Activated T-helper 1 cell treated with anti-CD3 and anti-CD28 coated beads, Interleukin-12 subunit alpha, Interleukin-12 subunit beta, Interleukin-2, Interleukin-4 antibody, amounts not matched to agents 30 ng/mL and 10 ng/mL and 1 ng/mL, durations not matched to agents 14 hours and 24 hours and 36 hours (primary cell): Measurements from ENCODE around the gene SDR42E2. TPM values are rescaled to one million over a fixed set of nuclear protein-coding genes. Genes with fewer than 3 reads are reported as not detected.
"Not testable (repeated sequence)": the region's sequence is repeated elsewhere in the genome, so short reads cannot be mapped to it uniquely, and the experiment has no call there.

Source experiments
- DNase-seq: peaks from one replicate; pipeline ENCODE4 v3.0.0; 2021; ENCODE audit warnings: low spot score
- H3K27ac Mint-ChIP-seq: one replicate; pipeline ENCODE4 v1.8.0; 2021; ENCODE audit warnings: mild to moderate bottlenecking, mixed read lengths
- H3K27me3 Mint-ChIP-seq: one replicate; pipeline ENCODE4 v1.8.0; 2022; ENCODE audit warnings: mild to moderate bottlenecking, moderate library complexity, mixed read lengths; ENCODE audit not compliant: insufficient read depth
- H3K36me3 Mint-ChIP-seq: one replicate; pipeline ENCODE4 v1.8.0; 2021; ENCODE audit warnings: low read depth, mixed read lengths
- H3K4me1 Mint-ChIP-seq: one replicate; pipeline ENCODE4 v1.8.0; 2021; ENCODE audit warnings: low read depth, mixed read lengths
- H3K4me3 Mint-ChIP-seq: one replicate; pipeline ENCODE4 v1.8.0; 2021; ENCODE audit warnings: mild to moderate bottlenecking, moderate library complexity, mixed read lengths
- H3K9me3 Mint-ChIP-seq: one replicate; pipeline ENCODE4 v1.8.0; 2021; ENCODE audit warnings: mixed read lengths
- intact Hi-C: fragments of 100-400 bp; cut with micrococcal nuclease; formaldehyde crosslinking; loops from one replicate; pipeline ENCODE4 v1.15.1; 2024
- total RNA-seq: library from RNA; stranded (reverse); gene quantifications from 2 replicates; pipeline ENCODE4 v1.2.3, GENCODE V29; 2022

Gene SDR42E2
- total RNA-seq, 1 donor from 2014 or later, result not detected

GRCh38 chr16:22213801-22214200 is 51.5 kb downstream of the SDR42E2 start:
- no peak overlapping the region for H3K4me3 Mint-ChIP-seq
- intact Hi-C loops, result no loop called here
- no peaks in the 10 kb centered on the region for H3K9me3 Mint-ChIP-seq
- no peak for DNase-seq
- H3K27me3 Mint-ChIP-seq, result no peaks in the 10 kb centered on the region
- H3K36me3 Mint-ChIP-seq, result peaks cover 32% of the 10 kb centered on the region
- H3K27ac Mint-ChIP-seq, result no peak overlapping the region
- peaks cover 37% of the 10 kb centered on the region for H3K4me1 Mint-ChIP-seq

- Mint-ChIP-seq H3K4me3 (no peak overlapping the region), H3K27ac (no peak overlapping the region), H3K4me1 (peaks cover 34% of the 10 kb centered on the region), H3K36me3 (peaks cover 30% of the 10 kb centered on the region), H3K27me3 (no peaks in the 10 kb centered on the region), H3K9me3 (no peaks in the 10 kb centered on the region)
- DNase-seq, result no peak
- intact Hi-C loops, result no loop called here
These were observed 52.1 kb downstream of the SDR42E2 start for GRCh38 chr16:22214402-22214801.

- no peaks in the 10 kb centered on the region for H3K9me3 Mint-ChIP-seq
- intact Hi-C loops, result no loop called here
- no peak overlapping the region for H3K27ac Mint-ChIP-seq
- no peaks in the 10 kb centered on the region for H3K27me3 Mint-ChIP-seq
- H3K36me3 Mint-ChIP-seq, result peaks cover 29% of the 10 kb centered on the region
- H3K4me1 Mint-ChIP-seq, result peaks cover 32% of the 10 kb centered on the region
- H3K4me3 Mint-ChIP-seq, result no peak overlapping the region
- DNase-seq, result no peak
These were observed 52.6 kb downstream of the SDR42E2 start for GRCh38 chr16:22214889-22215288.

- Mint-ChIP-seq H3K36me3 (peaks cover 20% of the 10 kb centered on the region), H3K4me1 (peaks cover 26% of the 10 kb centered on the region), H3K27ac (no peak overlapping the region), H3K4me3 (no peak overlapping the region), H3K27me3 (no peaks in the 10 kb centered on the region), H3K9me3 (no peaks in the 10 kb centered on the region)
- intact Hi-C loops, result no loop called here
- no peak for DNase-seq
These were observed 54.0 kb downstream of the SDR42E2 start for GRCh38 chr16:22216191-22216831.

GRCh38 chr16:22216832-22217225 is 54.5 kb downstream of the SDR42E2 start:
- DNase-seq, intact Hi-C loops, H3K9me3 Mint-ChIP-seq, H3K27me3 Mint-ChIP-seq, H3K4me3 Mint-ChIP-seq, H3K27ac Mint-ChIP-seq: not testable (repeated sequence)
- H3K36me3 Mint-ChIP-seq, result peaks cover 17% of the 10 kb centered on the region
- peaks cover 23% of the 10 kb centered on the region for H3K4me1 Mint-ChIP-seq

GRCh38 chr16:22217890-22218730 is 55.8 kb downstream of the SDR42E2 start:
- H3K4me3 Mint-ChIP-seq, result no peak overlapping the region
- peaks cover 22% of the 10 kb centered on the region for H3K4me1 Mint-ChIP-seq
- DNase-seq, result no peak
- H3K27me3 Mint-ChIP-seq, result no peaks in the 10 kb centered on the region
- intact Hi-C loops, result no loop called here
- H3K36me3 Mint-ChIP-seq, result peaks cover 11% of the 10 kb centered on the region
- H3K9me3 Mint-ChIP-seq, result no peaks in the 10 kb centered on the region
- no peak overlapping the region for H3K27ac Mint-ChIP-seq

GRCh38 chr16:22219389-22220068 is 57.2 kb downstream of the SDR42E2 start:
- Mint-ChIP-seq H3K9me3 (no peaks in the 10 kb centered on the region), H3K4me1 (peaks cover 13% of the 10 kb centered on the region), H3K27me3 (no peaks in the 10 kb centered on the region), H3K27ac (no peak overlapping the region), H3K36me3 (peaks cover 5% of the 10 kb centered on the region), H3K4me3 (no peak overlapping the region)
- DNase-seq, result no peak
- intact Hi-C loops, result loop anchor here (5.0 kb wide), 1 partner anchor 58 kb away; no protein-coding TSS in a partner anchor

- Mint-ChIP-seq H3K27ac (no peak overlapping the region), H3K27me3 (no peaks in the 10 kb centered on the region), H3K9me3 (no peaks in the 10 kb centered on the region), H3K4me1 (peaks cover 10% of the 10 kb centered on the region), H3K4me3 (no peak overlapping the region), H3K36me3 (peaks cover 6% of the 10 kb centered on the region)
- DNase-seq, result no peak
- intact Hi-C loops, result loop anchor here (5.0 kb wide), 1 partner anchor 57 kb away; no protein-coding TSS in a partner anchor
These were observed 57.7 kb downstream of the SDR42E2 start for GRCh38 chr16:22220069-22220440.

- Mint-ChIP-seq H3K4me3 (no peak overlapping the region), H3K4me1 (peaks cover 10% of the 10 kb centered on the region), H3K9me3 (no peaks in the 10 kb centered on the region), H3K27me3 (no peaks in the 10 kb centered on the region), H3K36me3 (peaks cover 4% of the 10 kb centered on the region), H3K27ac (no peak overlapping the region)
- no peak for DNase-seq
- intact Hi-C loops, result loop anchor here (5.0 kb wide), 1 partner anchor 57 kb away; no protein-coding TSS in a partner anchor
These were observed 58.4 kb downstream of the SDR42E2 start for GRCh38 chr16:22220714-22221113.

- H3K27ac Mint-ChIP-seq, result no peak overlapping the region
- no peaks in the 10 kb centered on the region for H3K27me3 Mint-ChIP-seq
- H3K4me1 Mint-ChIP-seq, result peaks cover 5% of the 10 kb centered on the region
- no peaks in the 10 kb centered on the region for H3K9me3 Mint-ChIP-seq
- intact Hi-C loops, result loop anchor here (5.0 kb wide), 1 partner anchor 55 kb away; no protein-coding TSS in a partner anchor
- no peak overlapping the region for H3K4me3 Mint-ChIP-seq
- peaks cover 2% of the 10 kb centered on the region for H3K36me3 Mint-ChIP-seq
- no peak for DNase-seq
These were observed 59.7 kb downstream of the SDR42E2 start for GRCh38 chr16:22222006-22222405.

GRCh38 chr16:22222998-22223397 is 60.7 kb downstream of the SDR42E2 start:
- peaks cover 2% of the 10 kb centered on the region for H3K36me3 Mint-ChIP-seq
- H3K4me1 Mint-ChIP-seq, result peaks cover 2% of the 10 kb centered on the region
- DNase-seq, result no peak
- no peak overlapping the region for H3K27ac Mint-ChIP-seq
- intact Hi-C loops, result loop anchor here (5.0 kb wide), 1 partner anchor 54 kb away; no protein-coding TSS in a partner anchor
- no peaks in the 10 kb centered on the region for H3K9me3 Mint-ChIP-seq
- H3K4me3 Mint-ChIP-seq, result no peak overlapping the region
- H3K27me3 Mint-ChIP-seq, result no peaks in the 10 kb centered on the region

GRCh38 chr16:22225060-22225459 is 62.8 kb downstream of the SDR42E2 start:
- H3K27ac Mint-ChIP-seq, result no peak overlapping the region
- H3K36me3 Mint-ChIP-seq, result peaks cover 8% of the 10 kb centered on the region
- no peak overlapping the region for H3K4me3 Mint-ChIP-seq
- H3K9me3 Mint-ChIP-seq, result no peaks in the 10 kb centered on the region
- no peak for DNase-seq
- intact Hi-C loops, result no loop called here
- H3K27me3 Mint-ChIP-seq, result no peaks in the 10 kb centered on the region
- no peaks in the 10 kb centered on the region for H3K4me1 Mint-ChIP-seq

- H3K27ac Mint-ChIP-seq, result no peak overlapping the region
- no peak overlapping the region for H3K4me3 Mint-ChIP-seq
- intact Hi-C loops, result no loop called here
- H3K4me1 Mint-ChIP-seq, result peaks cover 13% of the 10 kb centered on the region
- no peaks in the 10 kb centered on the region for H3K9me3 Mint-ChIP-seq
- H3K36me3 Mint-ChIP-seq, result peaks cover 18% of the 10 kb centered on the region
- H3K27me3 Mint-ChIP-seq, result no peaks in the 10 kb centered on the region
- no peak for DNase-seq
These were observed 67.6 kb downstream of the SDR42E2 start for GRCh38 chr16:22229889-22230288.
